ENCODE data around the gene LY6G6C. TPM values are rescaled to one million over a fixed set of nuclear protein-coding genes. Genes with fewer than 3 reads are reported as not detected.

The LY6G6C gene
- total RNA-seq, 4 donors from 2014 or later: not detected

- TF ChIP-seq POLR2A (IDR thresholded peaks at IDR 0.05) (no peak), CTCF (IDR thresholded peaks at IDR 0.05) (no peak)
- no peaks in the 10 kb centered on the region for H3K36me3 ChIP-seq
- 70 to 85% methylated on average over 3 to 6 of the region's 6 CpGs for WGBS, 2 donors
- no peaks in the 10 kb centered on the region for H3K9me3 ChIP-seq
- no peaks in the 10 kb centered on the region for H3K27me3 ChIP-seq
- H3K4me3 ChIP-seq (replicated peaks in 1 of 3): no peak overlapping the region
- H3K4me1 ChIP-seq: no peaks in the 10 kb centered on the region
- intact Hi-C loops (cut with DNase I): no loop called here
- no peak for DNase-seq
- no peak overlapping the region for H3K27ac ChIP-seq
Measured at GRCh38 chr6:31767096-31767645, 45.6 kb upstream of the LY6G6C start.

- WGBS, 2 donors: 32 to 57% methylated on average over 24 to 28 of the region's 42 CpGs
- Histone ChIP-seq H3K9me3 (no peaks in the 10 kb centered on the region), H3K4me3 (replicated peaks in 1 of 3) (peak overlapping the region in 1 of 3 donors; percentile 4), H3K36me3 (no peaks in the 10 kb centered on the region), H3K27me3 (no peaks in the 10 kb centered on the region), H3K4me1 (no peaks in the 10 kb centered on the region), H3K27ac (no peak overlapping the region)
- DNase-seq: peak; percentile 18 to 38
- TF ChIP-seq CTCF (IDR thresholded peaks at IDR 0.05) (no peak), POLR2A (IDR thresholded peaks at IDR 0.05) (peak in 1 of 2 donors; percentile 5)
- intact Hi-C loops (cut with DNase I): no loop called here
Measured at GRCh38 chr6:31765910-31766794, 44.6 kb upstream of the LY6G6C start.

GRCh38 chr6:31765559-31765909 is 44.0 kb upstream of the LY6G6C start:
- no peaks in the 10 kb centered on the region for H3K4me1 ChIP-seq
- H3K36me3 ChIP-seq: no peaks in the 10 kb centered on the region
- H3K9me3 ChIP-seq: no peaks in the 10 kb centered on the region
- WGBS, 2 donors: 80 to 83% methylated on average over 9 of the region's 9 CpGs
- TF ChIP-seq POLR2A (IDR thresholded peaks at IDR 0.05) (no peak), CTCF (IDR thresholded peaks at IDR 0.05) (no peak)
- no peak overlapping the region for H3K27ac ChIP-seq
- intact Hi-C loops (cut with DNase I): no loop called here
- no peak for DNase-seq
- H3K27me3 ChIP-seq: no peaks in the 10 kb centered on the region
- no peak overlapping the region for H3K4me3 ChIP-seq (replicated peaks in 1 of 3)

GRCh38 chr6:31764198-31764597 is 42.7 kb upstream of the LY6G6C start:
- intact Hi-C loops (cut with DNase I): no loop called here

More at GRCh38 chr6:31764198-31764597, 42.7 kb upstream of the LY6G6C start:
- Histone ChIP-seq H3K27ac (no peak overlapping the region), H3K4me1 (no peaks in the 10 kb centered on the region), H3K27me3 (no peaks in the 10 kb centered on the region), H3K9me3 (no peaks in the 10 kb centered on the region), H3K4me3 (replicated peaks in 1 of 3) (no peak overlapping the region), H3K36me3 (no peaks in the 10 kb centered on the region)
- TF ChIP-seq POLR2A (IDR thresholded peaks at IDR 0.05) (no peak), CTCF (IDR thresholded peaks at IDR 0.05) (no peak)
- DNase-seq: no peak
- WGBS, 2 donors: 89 to 91% methylated on average over 4 of the region's 4 CpGs
